Liver (tissue), 9 donors: ENCODE measurements around the gene NCAPH2. TPM values are rescaled to one million over a fixed set of nuclear protein-coding genes. Genes with fewer than 3 reads are reported as not detected.

Experiments
- DNase-seq: peaks from one replicate; pipeline ENCODE4 v3.0.0-alpha.2; 2017; ENCODE audit warnings: low spot score
- H3K27ac ChIP-seq, 2 donors: one replicate each; pipeline ENCODE4 v1.7.0; 2013; ENCODE audit warnings: inconsistent platforms in 2 of 2, low read length in 2 of 2, control low read depth in 1 of 2, low read depth in 1 of 2, mild to moderate bottlenecking in 1 of 2
- H3K27me3 ChIP-seq, 4 donors: one replicate each; pipeline versions ENCODE4 v1.6.1 to v1.7.0; 2013; ENCODE audit warnings: low read length in 3 of 4, inconsistent platforms in 1 of 4, mild to moderate bottlenecking in 1 of 4, moderate library complexity in 1 of 4; ENCODE audit not compliant: control insufficient read depth in 4 of 4, insufficient read depth in 4 of 4
- H3K36me3 ChIP-seq, 4 donors: one replicate each; pipeline versions ENCODE4 v1.6.1 to v1.7.0; 2013; ENCODE audit warnings: low read length in 3 of 4, mild to moderate bottlenecking in 3 of 4, low read depth in 1 of 4, moderate library complexity in 1 of 4; ENCODE audit not compliant: control insufficient read depth in 4 of 4, insufficient read depth in 3 of 4
- H3K4me1 ChIP-seq, 4 donors: one replicate each; pipeline versions ENCODE4 v1.6.1 to v1.7.0; 2013; ENCODE audit warnings: low read length in 3 of 4, mild to moderate bottlenecking in 3 of 4, moderate library complexity in 1 of 4; ENCODE audit not compliant: control insufficient read depth in 4 of 4, insufficient read depth in 4 of 4
- H3K4me3 ChIP-seq, 3 donors: one replicate each; pipeline versions ENCODE4 v1.6.1 to v1.7.0; 2013; ENCODE audit warnings: low read length in 3 of 3, control low read depth in 1 of 3, low read depth in 1 of 3, mild to moderate bottlenecking in 1 of 3
- H3K9ac ChIP-seq, 2 donors: one replicate each; pipeline ENCODE4 v1.7.0; 2013; ENCODE audit warnings: low read length in 2 of 2, mild to moderate bottlenecking in 2 of 2, moderate library complexity in 2 of 2, control low read depth in 1 of 2, low read depth in 1 of 2
- H3K9me3 ChIP-seq, 4 donors: one replicate each; pipeline versions ENCODE4 v1.6.1 to v1.7.0; 2013; ENCODE audit warnings: low read length in 3 of 4; ENCODE audit not compliant: control insufficient read depth in 4 of 4
- EGR1 ChIP-seq, 2 donors: IDR thresholded peaks; 2 replicates each; pipeline ENCODE4 v1.6.1; 2016 to 2018; ENCODE audit warnings: antibody characterized with exemption in 2 of 2, low read depth in 2 of 2
- FOXA1 ChIP-seq: IDR thresholded peaks from 2 replicates; pipeline ENCODE4 v1.6.1; 2016; ENCODE audit warnings: antibody characterized with exemption
- FOXA2 ChIP-seq: IDR thresholded peaks from 2 replicates; pipeline ENCODE4 v1.6.1; 2016; ENCODE audit warnings: antibody characterized with exemption
- HNF4A ChIP-seq, 2 donors: conservative IDR thresholded peaks; 2 replicates each; pipeline ENCODE4 v1.6.1; 2016; ENCODE audit warnings: antibody characterized with exemption in 2 of 2, mild to moderate bottlenecking in 2 of 2
- JUND ChIP-seq, 2 donors: IDR thresholded peaks; 2 replicates each; pipeline ENCODE4 v1.6.1; 2016; ENCODE audit warnings: antibody characterized with exemption in 2 of 2
- NR2F2 ChIP-seq: IDR thresholded peaks from 2 replicates; pipeline ENCODE4 v1.6.1; 2016; ENCODE audit warnings: antibody characterized with exemption
- RAD21 ChIP-seq, 2 donors: IDR thresholded peaks; 2 replicates each; pipeline ENCODE4 v1.6.1; 2016; ENCODE audit warnings: antibody characterized with exemption in 2 of 2, mild to moderate bottlenecking in 2 of 2
- SP1 ChIP-seq: IDR thresholded peaks from 2 replicates; pipeline ENCODE4 v1.6.1; 2018; ENCODE audit warnings: antibody characterized with exemption, mild to moderate bottlenecking
- TAF1 ChIP-seq: conservative IDR thresholded peaks from 2 replicates; pipeline ENCODE4 v1.6.1; 2016; ENCODE audit warnings: antibody characterized with exemption, mild to moderate bottlenecking
- YY1 ChIP-seq: IDR thresholded peaks from 2 replicates; pipeline ENCODE4 v1.6.1; 2016; ENCODE audit warnings: antibody characterized with exemption, mild to moderate bottlenecking
- WGBS: extraction: QIAGEN DNeasy Blood & Tissue Kit; methylation state at CpG from one replicate; pipeline ENCODE4 v1.1.7; 2013; 5-methylcytosine and 5-hydroxymethylcytosine counted together
- polyA plus RNA-seq, 2 donors: library from polyadenylated mRNA; stranded (reverse) in 1 of 2; unstranded in 1 of 2; fragments of 200-250 nt in 1 of 2; fragments of >200 nt in 1 of 2; fragmentation: Nextera tagmentation in 1 of 2; extraction: Ambion mirVana in 1 of 2; gene quantifications; one replicate each; pipeline versions ENCODE4 v1.2.1 to v1.2.3, GENCODE V29; 2013 to 2015
- total RNA-seq, 2 donors: library from RNA; depleted of rRNA; stranded (reverse); fragments of >200 nt; gene quantifications; one replicate each; pipeline ENCODE4 v1.2.3, GENCODE V29; 2014
- TF ChIP-seq, protein P1 (sequence below): fragments of 150-350 bp; IDR thresholded peaks from 2 replicates; pipeline ENCODE4 v1.5.1; 2017; ENCODE audit warnings: improper control_type of control experiment, low read depth, low read length; ENCODE audit not compliant: missing input control
- TF ChIP-seq, protein P2 (sequence below): IDR thresholded peaks from 2 replicates; pipeline ENCODE4 v1.6.1; 2016; ENCODE audit warnings: antibody characterized with exemption
- TF ChIP-seq, protein P3 (sequence below): IDR thresholded peaks from 2 replicates; pipeline ENCODE4 v1.6.1; 2016; ENCODE audit warnings: antibody characterized with exemption
- TF ChIP-seq, protein P4 (sequence below): IDR thresholded peaks from 2 replicates; pipeline ENCODE4 v1.6.1; 2016; ENCODE audit warnings: antibody characterized with exemption
- donor health status: healthy.
- donor health status: healthy.
- donor health status: healthy.
- donor health status: healthy.
- donor health status: healthy.

Gene NCAPH2
- total and polyA plus RNA-seq, 4 donors, result 12.0 to 30.8 (median 13.9) TPM

DNA sequence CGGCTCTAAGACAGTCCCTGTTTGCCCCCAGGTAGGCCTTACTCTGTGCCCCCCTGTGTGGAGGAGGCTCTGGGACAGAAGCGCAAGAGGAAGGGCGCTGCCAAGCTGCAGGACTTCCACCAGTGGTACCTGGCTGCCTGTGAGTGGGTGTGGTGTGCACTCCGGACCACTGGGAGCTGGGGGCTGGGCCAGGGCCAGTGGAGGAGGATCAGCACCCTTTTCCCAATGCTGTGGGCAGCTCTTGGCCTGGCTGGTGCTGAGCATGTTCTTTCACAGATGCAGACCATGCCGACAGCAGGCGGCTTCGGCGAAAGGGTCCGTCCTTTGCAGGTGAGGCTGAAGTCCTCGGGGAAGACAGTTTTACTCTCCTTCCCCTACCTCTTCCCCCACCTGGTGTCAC lies 13.7 kb downstream of the NCAPH2 start (continued):
- TF ChIP-seq RAD21 (IDR thresholded peaks at IDR 0.05) (no peak), FOXA1 (no peak), YY1 (no peak), TAF1 (no peak), HNF4A (conservative IDR thresholded peaks at IDR 0.05) (no peak), FOXA2 (no peak), JUND (IDR thresholded peaks at IDR 0.05) (no peak)
- TF ChIP-seq, protein P1, sequence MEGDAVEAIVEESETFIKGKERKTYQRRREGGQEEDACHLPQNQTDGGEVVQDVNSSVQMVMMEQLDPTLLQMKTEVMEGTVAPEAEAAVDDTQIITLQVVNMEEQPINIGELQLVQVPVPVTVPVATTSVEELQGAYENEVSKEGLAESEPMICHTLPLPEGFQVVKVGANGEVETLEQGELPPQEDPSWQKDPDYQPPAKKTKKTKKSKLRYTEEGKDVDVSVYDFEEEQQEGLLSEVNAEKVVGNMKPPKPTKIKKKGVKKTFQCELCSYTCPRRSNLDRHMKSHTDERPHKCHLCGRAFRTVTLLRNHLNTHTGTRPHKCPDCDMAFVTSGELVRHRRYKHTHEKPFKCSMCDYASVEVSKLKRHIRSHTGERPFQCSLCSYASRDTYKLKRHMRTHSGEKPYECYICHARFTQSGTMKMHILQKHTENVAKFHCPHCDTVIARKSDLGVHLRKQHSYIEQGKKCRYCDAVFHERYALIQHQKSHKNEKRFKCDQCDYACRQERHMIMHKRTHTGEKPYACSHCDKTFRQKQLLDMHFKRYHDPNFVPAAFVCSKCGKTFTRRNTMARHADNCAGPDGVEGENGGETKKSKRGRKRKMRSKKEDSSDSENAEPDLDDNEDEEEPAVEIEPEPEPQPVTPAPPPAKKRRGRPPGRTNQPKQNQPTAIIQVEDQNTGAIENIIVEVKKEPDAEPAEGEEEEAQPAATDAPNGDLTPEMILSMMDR, result no peak

DNA sequence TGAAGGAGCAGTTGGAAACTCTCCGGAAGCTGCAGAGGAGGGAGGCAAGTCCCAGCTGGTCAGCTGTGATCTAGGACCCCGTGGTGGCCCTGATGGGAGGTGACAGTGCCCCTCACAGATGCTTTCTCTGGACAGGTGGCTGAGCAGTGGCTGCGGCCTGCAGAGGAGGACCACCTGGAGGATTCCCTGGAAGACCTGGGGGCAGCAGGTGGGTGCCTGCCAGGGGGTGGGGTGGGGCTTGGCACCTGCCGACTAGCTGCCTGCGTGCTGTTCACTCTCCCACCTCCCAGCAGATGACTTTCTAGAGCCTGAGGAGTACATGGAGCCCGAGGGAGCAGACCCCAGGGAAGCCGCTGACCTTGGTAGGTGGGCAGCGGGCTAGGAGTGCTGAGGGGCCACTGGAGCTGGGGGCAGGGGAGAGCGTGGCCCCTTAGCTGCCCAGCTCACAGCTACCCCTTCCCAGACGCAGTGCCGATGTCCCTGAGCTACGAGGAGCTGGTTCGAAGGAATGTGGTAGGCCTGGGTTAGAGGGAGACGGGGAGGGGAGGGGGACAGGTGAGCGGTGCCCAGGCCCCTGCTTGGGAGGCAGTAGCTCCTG lies 14.3 kb downstream of the NCAPH2 start:
- no peak for TF ChIP-seq SP1
- no peak for TF ChIP-seq RAD21 (IDR thresholded peaks at IDR 0.05)
- TF ChIP-seq, protein P2, sequence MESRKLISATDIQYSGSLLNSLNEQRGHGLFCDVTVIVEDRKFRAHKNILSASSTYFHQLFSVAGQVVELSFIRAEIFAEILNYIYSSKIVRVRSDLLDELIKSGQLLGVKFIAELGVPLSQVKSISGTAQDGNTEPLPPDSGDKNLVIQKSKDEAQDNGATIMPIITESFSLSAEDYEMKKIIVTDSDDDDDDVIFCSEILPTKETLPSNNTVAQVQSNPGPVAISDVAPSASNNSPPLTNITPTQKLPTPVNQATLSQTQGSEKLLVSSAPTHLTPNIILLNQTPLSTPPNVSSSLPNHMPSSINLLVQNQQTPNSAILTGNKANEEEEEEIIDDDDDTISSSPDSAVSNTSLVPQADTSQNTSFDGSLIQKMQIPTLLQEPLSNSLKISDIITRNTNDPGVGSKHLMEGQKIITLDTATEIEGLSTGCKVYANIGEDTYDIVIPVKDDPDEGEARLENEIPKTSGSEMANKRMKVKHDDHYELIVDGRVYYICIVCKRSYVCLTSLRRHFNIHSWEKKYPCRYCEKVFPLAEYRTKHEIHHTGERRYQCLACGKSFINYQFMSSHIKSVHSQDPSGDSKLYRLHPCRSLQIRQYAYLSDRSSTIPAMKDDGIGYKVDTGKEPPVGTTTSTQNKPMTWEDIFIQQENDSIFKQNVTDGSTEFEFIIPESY, result no peak
- TF ChIP-seq EGR1 (IDR thresholded peaks at IDR 0.05; ENCODE audit: low read depth in 2 of 2), result no peak
- TF ChIP-seq, protein P1, result no peak
- no peak for TF ChIP-seq NR2F2
- TF ChIP-seq, protein P3, sequence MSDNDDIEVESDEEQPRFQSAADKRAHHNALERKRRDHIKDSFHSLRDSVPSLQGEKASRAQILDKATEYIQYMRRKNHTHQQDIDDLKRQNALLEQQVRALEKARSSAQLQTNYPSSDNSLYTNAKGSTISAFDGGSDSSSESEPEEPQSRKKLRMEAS, result no peak
- TF ChIP-seq FOXA2, result no peak
- TF ChIP-seq, protein P4, sequence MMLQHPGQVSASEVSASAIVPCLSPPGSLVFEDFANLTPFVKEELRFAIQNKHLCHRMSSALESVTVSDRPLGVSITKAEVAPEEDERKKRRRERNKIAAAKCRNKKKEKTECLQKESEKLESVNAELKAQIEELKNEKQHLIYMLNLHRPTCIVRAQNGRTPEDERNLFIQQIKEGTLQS, result no peak
- 96% methylated on average over 15 of the region's 15 CpGs for WGBS
- no peaks in the 10 kb centered on the region for H3K9me3 ChIP-seq
- H3K36me3 ChIP-seq, result peaks cover 9 to 52% (median 19%) of the 10 kb centered on the region in 4 donors
- no peak for DNase-seq
- no peak overlapping the region for H3K4me3 ChIP-seq
- no peak overlapping the region for H3K27ac ChIP-seq
- no peaks in the 10 kb centered on the region for H3K27me3 ChIP-seq
- H3K9ac ChIP-seq, result no peak overlapping the region
- H3K4me1 ChIP-seq, result peaks cover 10 to 36% (median 22%) of the 10 kb centered on the region in 4 donors
